Vagina (tissue), 2 donors: ENCODE measurements around the gene SAP30L. TPM values are rescaled to one million over a fixed set of nuclear protein-coding genes. Genes with fewer than 3 reads are reported as not detected.

Experiments
- DNase-seq, 2 donors: peaks; one replicate each; pipeline ENCODE4 v3.0.0-alpha.2; 2017; ENCODE audit errors: extremely low spot score in 2 of 2
- H3K27ac ChIP-seq: fragments of 200-600 bp; sonication (generic); one replicate; pipeline ENCODE4 v1.5.1; 2019
- H3K27me3 ChIP-seq: fragments of 200-600 bp; sonication (generic); one replicate; pipeline ENCODE4 v1.5.1; 2019
- H3K36me3 ChIP-seq, 2 donors: fragments of 200-600 bp; sonication (generic); one replicate each; pipeline ENCODE4 v1.5.1; 2017 to 2019
- H3K4me1 ChIP-seq: fragments of 200-600 bp; sonication (generic); one replicate; pipeline ENCODE4 v1.5.1; 2019
- H3K4me3 ChIP-seq, 2 donors: fragments of 200-600 bp; sonication (generic); 1 replicate in 1 of 2; 2 replicates in 1 of 2; pipeline ENCODE4 v1.5.1; 2016 to 2019
- H3K9me3 ChIP-seq: fragments of 200-600 bp; sonication (generic); one replicate; pipeline ENCODE4 v1.5.1; 2019
- CTCF ChIP-seq, 3 experiments: fragments of 450-650 bp in 2 of 3; fragments of 200-600 bp in 1 of 3; sonication (generic) in 1 of 3; IDR thresholded peaks; one replicate each; pipeline ENCODE4 v1.5.1; 2017 to 2019; ENCODE audit warnings: antibody characterized with exemption in 3 of 3, mild to moderate bottlenecking in 2 of 3, moderate library complexity in 2 of 3
- POLR2A ChIP-seq, 2 donors: fragments of 450-650 bp; IDR thresholded peaks; one replicate each; pipeline ENCODE4 v1.6.1; 2017; ENCODE audit warnings: antibody characterized with exemption in 2 of 2, mild to moderate bottlenecking in 2 of 2, moderate library complexity in 2 of 2
- POLR2AphosphoS5 ChIP-seq, 2 donors: sonication (generic); formaldehyde crosslinking; IDR thresholded peaks; one replicate each; pipeline ENCODE4 v1.9.0; 2017; ENCODE audit warnings: antibody characterized with exemption in 2 of 2, mild to moderate bottlenecking in 2 of 2, low read depth in 1 of 2; ENCODE audit not compliant: insufficient read depth in 1 of 2
- intact Hi-C: fragments of 100-400 bp; cut with DNase I; formaldehyde crosslinking; loops from one replicate; pipeline ENCODE4 v1.15.1; 2023
- total RNA-seq: library from RNA; depleted of rRNA; stranded (reverse); fragments of >200 nt; gene quantifications from one replicate; pipeline ENCODE4 v1.2.3, GENCODE V29; 2016

SAP30L gene
- total RNA-seq, 1 donor from 2014 or later, result 54.3 TPM

- intact Hi-C loops, result no loop called here
- H3K27ac ChIP-seq, result no peak within 1 kb of the TSS
These were observed 32.4 kb downstream of the SAP30L start, which contains the start of gene HAND1 for GRCh38 chr5:154478224-154478565. Gene HAND1, minus strand, starts transcription at chr5:154478227. Its CDS starts 219 bp downstream, at chr5:154478008.

GRCh38 chr5:154478752-154479159 lies 33.0 kb downstream of the SAP30L start:
- no peak for DNase-seq
- intact Hi-C loops, result no loop called here
- Histone ChIP-seq H3K36me3 (no peaks in the 10 kb centered on the region), H3K27me3 (peaks cover 47% of the 10 kb centered on the region), H3K27ac (no peak overlapping the region), H3K4me3 (peak overlapping the region in 1 of 2 donors; percentile 27), H3K4me1 (peaks cover 48% of the 10 kb centered on the region), H3K9me3 (no peaks in the 10 kb centered on the region)
- no peak for TF ChIP-seq POLR2AphosphoS5 (IDR thresholded peaks at IDR 0.05; ENCODE audit: insufficient read depth in 1 of 2, low read depth in 1 of 2)
- no peak for TF ChIP-seq POLR2A (IDR thresholded peaks at IDR 0.05)
- TF ChIP-seq CTCF (IDR thresholded peaks at IDR 0.05), result no peak

More at GRCh38 chr5:154478224-154478565, 32.4 kb downstream of the SAP30L start, which contains the start of gene HAND1:
- no peak for DNase-seq
- Histone ChIP-seq H3K27me3 (peaks cover 44% of the 10 kb centered on the region), H3K4me3 (peak within 1 kb of the TSS; percentile 17 to 27), H3K4me1 (peaks cover 53% of the 10 kb centered on the region), H3K36me3 (no peaks in the 10 kb centered on the region), H3K9me3 (no peaks in the 10 kb centered on the region)
- TF ChIP-seq CTCF (IDR thresholded peaks at IDR 0.05), result no peak
- no peak for TF ChIP-seq POLR2AphosphoS5 (IDR thresholded peaks at IDR 0.05; ENCODE audit: insufficient read depth in 1 of 2, low read depth in 1 of 2)
- TF ChIP-seq POLR2A (IDR thresholded peaks at IDR 0.05), result no peak

GRCh38 chr5:154479160-154479943 lies 33.6 kb downstream of the SAP30L start:
- no peak overlapping the region for H3K4me3 ChIP-seq
- H3K27me3 ChIP-seq, result peaks cover 52% of the 10 kb centered on the region
- no peak overlapping the region for H3K27ac ChIP-seq
- no peak for DNase-seq
- intact Hi-C loops, result no loop called here
- TF ChIP-seq POLR2A (IDR thresholded peaks at IDR 0.05) (no peak), POLR2AphosphoS5 (IDR thresholded peaks at IDR 0.05; ENCODE audit: insufficient read depth in 1 of 2, low read depth in 1 of 2) (no peak), CTCF (IDR thresholded peaks at IDR 0.05) (no peak)
- H3K9me3 ChIP-seq, result no peaks in the 10 kb centered on the region
- peaks cover 46% of the 10 kb centered on the region for H3K4me1 ChIP-seq
- no peaks in the 10 kb centered on the region for H3K36me3 ChIP-seq

- peaks cover 50% of the 10 kb centered on the region for H3K27me3 ChIP-seq
- H3K27ac ChIP-seq, result no peak overlapping the region
- H3K4me3 ChIP-seq, result no peak overlapping the region
- no peaks in the 10 kb centered on the region for H3K36me3 ChIP-seq
- no peaks in the 10 kb centered on the region for H3K9me3 ChIP-seq
- no peak for DNase-seq
- H3K4me1 ChIP-seq, result peaks cover 46% of the 10 kb centered on the region
- intact Hi-C loops, result no loop called here
- TF ChIP-seq CTCF (IDR thresholded peaks at IDR 0.05), result no peak
- TF ChIP-seq POLR2A (IDR thresholded peaks at IDR 0.05), result no peak
- TF ChIP-seq POLR2AphosphoS5 (IDR thresholded peaks at IDR 0.05; ENCODE audit: insufficient read depth in 1 of 2, low read depth in 1 of 2), result no peak
These were observed 34.4 kb downstream of the SAP30L start for GRCh38 chr5:154479944-154480750.
